GM10248 (cell line): ENCODE measurements around the gene CEP112.

Experiments
- CTCF ChIA-PET: fragments of 300-600 bp; sonication (Branson Sonifier 250); formaldehyde crosslinking; extraction: SDS; loops from one replicate; lab custom pipeline; 2021; ENCODE audit warnings: antibody characterized with exemption; lab: Yijun Ruan, JAX
- POLR2A ChIA-PET: fragments of 350-650 bp; sonication (Branson Sonifier 250); formaldehyde crosslinking; extraction: SDS; loops from one replicate; lab custom pipeline; 2020; ENCODE audit warnings: antibody characterized with exemption; lab: Yijun Ruan, JAX
- DNase-seq: peaks from one replicate; pipeline ENCODE4 v3.0.0; 2012; ENCODE audit errors: extremely low spot score
- CTCF ChIP-seq: IDR thresholded peaks from 2 replicates; pipeline ENCODE4 v1.5.1; 2012; ENCODE audit warnings: mild to moderate bottlenecking, low read depth; ENCODE audit errors: extremely low read depth, missing control alignments, control extremely low read depth

CEP112 gene

GRCh38 chr17:66191593-66192377 is at the start of gene CEP112:
Gene CEP112, minus strand, starts transcription at chr17:66192133.
- ChIA-PET POLR2A (interaction anchor here (0.6 kb wide), 1 partner anchor 254 kb away, joined by 3 read pairs; no protein-coding TSS in a partner anchor), CTCF (interaction anchor here (1.1 to 1.7 kb wide), 4 partner anchors 22 to 375 kb away, joined by 3 read pairs; no protein-coding TSS in a partner anchor)
- TF ChIP-seq CTCF, result no peak
- peak; percentile 79 for DNase-seq

- no peak for DNase-seq
- ChIA-PET CTCF (no interaction called here), POLR2A (no interaction called here)
- TF ChIP-seq CTCF, result no peak
These were observed 48.7 kb upstream of the CEP112 start for GRCh38 chr17:66240630-66241029.

GRCh38 chr17:66240013-66240412 is 48.1 kb upstream of the CEP112 start:
- no peak for DNase-seq
- CTCF ChIA-PET, result no interaction called here
- no peak for TF ChIP-seq CTCF
- POLR2A ChIA-PET, result no interaction called here

GRCh38 chr17:66235377-66235994 is 43.6 kb upstream of the CEP112 start:
- CTCF ChIA-PET, result interaction anchor here (1.3 kb wide), 1 partner anchor 8 kb away, joined by 3 read pairs; no protein-coding TSS in a partner anchor
- no peak for DNase-seq
- POLR2A ChIA-PET, result no interaction called here
- no peak for TF ChIP-seq CTCF

- CTCF ChIA-PET, result interaction anchor here (1.3 kb wide), 1 partner anchor 9 kb away, joined by 3 read pairs; no protein-coding TSS in a partner anchor
- POLR2A ChIA-PET, result no interaction called here
- TF ChIP-seq CTCF, result no peak
- DNase-seq, result no peak
These were observed 42.7 kb upstream of the CEP112 start for GRCh38 chr17:66234611-66235010.

- CTCF ChIA-PET, result no interaction called here
- DNase-seq, result no peak
- TF ChIP-seq CTCF, result no peak
- POLR2A ChIA-PET, result no interaction called here
These were observed 41.3 kb upstream of the CEP112 start for GRCh38 chr17:66233023-66233753.
